LNCaP clone FGC (cell line): ENCODE results near the gene RNF168.
"Not testable (repeated sequence)": the region's sequence is repeated elsewhere in the genome, so short reads cannot be mapped to it uniquely, and the experiment has no call there.

Experiments
- DNase-seq: peaks from one replicate; pipeline ENCODE4 v3.0.0-alpha.2; 2011; ENCODE audit warnings: low read depth
- H3K4me3 ChIP-seq: 2 replicates; pipeline ENCODE4 v1.5.1; 2011; ENCODE audit warnings: mild to moderate bottlenecking, low read depth, low read length, control low read depth
- TF ChIP-seq, protein P1 (sequence below): IDR thresholded peaks from 2 replicates; pipeline ENCODE4 v1.5.1; 2012; ENCODE audit warnings: mild to moderate bottlenecking; ENCODE audit not compliant: control insufficient read depth, insufficient read depth; ENCODE audit errors: extremely low read depth

Gene RNF168

DNA sequence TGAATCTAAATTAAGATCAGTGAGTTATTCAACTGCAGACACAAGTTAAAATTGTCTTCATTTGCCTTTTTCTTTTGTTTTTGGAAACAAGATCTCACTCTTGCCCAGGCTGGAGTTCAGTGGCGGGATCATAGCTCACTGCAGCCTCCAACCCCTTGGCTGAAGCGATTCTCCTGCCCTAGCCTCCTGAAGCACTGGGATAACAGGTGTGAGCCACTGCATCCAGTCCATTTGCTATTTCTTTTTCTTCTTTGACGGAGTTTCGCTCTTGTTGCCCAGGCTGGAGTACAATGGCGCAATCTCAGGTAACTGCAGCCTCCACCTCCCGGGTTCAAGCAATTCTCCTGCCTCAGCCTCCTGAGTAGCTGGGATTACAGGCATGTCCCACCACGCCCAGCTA, 10.3 kb downstream of the RNF168 start:
- DNase-seq, result no peak
- H3K4me3 ChIP-seq, result no peak overlapping the region
- TF ChIP-seq, protein P1, sequence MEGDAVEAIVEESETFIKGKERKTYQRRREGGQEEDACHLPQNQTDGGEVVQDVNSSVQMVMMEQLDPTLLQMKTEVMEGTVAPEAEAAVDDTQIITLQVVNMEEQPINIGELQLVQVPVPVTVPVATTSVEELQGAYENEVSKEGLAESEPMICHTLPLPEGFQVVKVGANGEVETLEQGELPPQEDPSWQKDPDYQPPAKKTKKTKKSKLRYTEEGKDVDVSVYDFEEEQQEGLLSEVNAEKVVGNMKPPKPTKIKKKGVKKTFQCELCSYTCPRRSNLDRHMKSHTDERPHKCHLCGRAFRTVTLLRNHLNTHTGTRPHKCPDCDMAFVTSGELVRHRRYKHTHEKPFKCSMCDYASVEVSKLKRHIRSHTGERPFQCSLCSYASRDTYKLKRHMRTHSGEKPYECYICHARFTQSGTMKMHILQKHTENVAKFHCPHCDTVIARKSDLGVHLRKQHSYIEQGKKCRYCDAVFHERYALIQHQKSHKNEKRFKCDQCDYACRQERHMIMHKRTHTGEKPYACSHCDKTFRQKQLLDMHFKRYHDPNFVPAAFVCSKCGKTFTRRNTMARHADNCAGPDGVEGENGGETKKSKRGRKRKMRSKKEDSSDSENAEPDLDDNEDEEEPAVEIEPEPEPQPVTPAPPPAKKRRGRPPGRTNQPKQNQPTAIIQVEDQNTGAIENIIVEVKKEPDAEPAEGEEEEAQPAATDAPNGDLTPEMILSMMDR, result no peak

DNA sequence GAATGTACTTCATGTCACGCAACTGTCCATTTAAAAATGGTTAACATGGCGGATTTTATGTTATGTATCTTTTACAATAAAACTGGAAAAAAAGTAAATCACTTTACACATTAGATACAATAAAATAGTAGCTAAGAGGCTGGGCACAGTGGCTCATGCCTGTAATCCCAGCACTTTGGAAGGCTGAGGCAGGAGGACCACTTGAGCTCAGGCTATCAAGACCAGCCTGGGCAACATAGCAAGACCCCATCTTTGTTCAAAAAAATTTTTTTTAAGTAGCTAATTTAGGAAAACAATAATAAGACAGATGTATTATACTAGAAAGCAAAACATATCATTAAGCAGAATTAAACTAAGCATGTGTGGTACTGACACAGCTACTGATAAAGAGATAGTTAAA, 11.5 kb downstream of the RNF168 start:
- DNase-seq, result no peak
- TF ChIP-seq, protein P1, result no peak
- no peak overlapping the region for H3K4me3 ChIP-seq

DNA sequence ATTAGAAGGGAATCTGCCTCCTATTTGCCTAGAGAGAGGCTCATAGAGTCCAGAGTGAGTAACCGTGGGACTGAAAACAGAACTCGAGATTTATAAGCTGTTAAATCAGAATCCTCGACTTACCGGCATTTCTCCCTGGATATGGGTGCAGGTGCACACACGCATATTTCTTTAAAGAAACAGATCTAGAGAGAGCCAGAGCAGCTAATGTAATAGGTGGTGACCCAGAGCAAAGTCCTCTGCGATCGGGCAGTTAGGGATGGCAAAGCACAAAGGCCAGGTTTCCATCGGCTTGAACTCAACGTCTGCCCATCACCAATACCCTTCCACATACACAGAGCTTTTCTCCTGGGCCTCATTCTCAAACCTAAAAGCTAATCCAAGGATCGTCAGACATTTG, 13.8 kb downstream of the RNF168 start:
- TF ChIP-seq, protein P1, result no peak
- DNase-seq, result no peak
- no peak overlapping the region for H3K4me3 ChIP-seq

DNA sequence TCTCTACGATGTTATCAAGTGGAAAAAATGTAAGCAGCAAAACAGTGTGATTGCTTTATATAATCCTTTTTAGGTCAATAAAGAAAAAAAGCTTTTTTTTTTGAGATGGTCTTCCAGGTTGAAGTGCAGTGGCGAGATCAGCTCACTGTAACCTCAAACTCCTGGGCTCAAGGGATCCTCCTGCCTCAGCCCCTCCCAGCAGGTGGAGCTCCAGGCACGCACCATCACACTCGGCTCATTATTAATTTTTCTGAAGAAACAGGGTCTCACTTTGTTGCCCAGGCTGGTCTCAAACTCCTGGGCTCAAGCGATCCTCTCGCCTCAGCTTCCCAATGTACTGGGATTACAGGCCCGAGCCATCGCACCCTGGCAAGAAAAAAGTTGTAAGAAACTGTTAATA, 17.3 kb downstream of the RNF168 start:
- H3K4me3 ChIP-seq, result no peak overlapping the region
- TF ChIP-seq, protein P1, result peak; percentile 43
- DNase-seq, result no peak

DNA sequence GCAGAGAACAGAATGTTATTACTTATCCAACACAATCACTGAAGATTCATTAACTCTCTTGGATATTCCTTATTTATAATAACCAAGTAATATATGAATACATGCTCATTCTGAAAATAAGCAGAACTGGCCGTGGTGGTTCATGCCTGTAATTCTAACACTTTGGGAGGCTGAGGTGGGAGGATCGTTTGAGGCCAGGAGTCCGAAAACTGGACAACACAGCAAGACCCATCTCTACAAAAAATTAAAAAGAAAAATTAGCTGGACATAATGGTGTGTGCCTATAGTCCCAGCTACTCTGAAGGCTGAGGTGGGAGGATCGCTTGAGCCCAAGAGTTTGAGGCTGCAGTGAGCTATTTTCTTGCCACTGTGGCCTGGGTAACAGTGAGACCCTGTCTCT, 25.9 kb downstream of the RNF168 start:
- TF ChIP-seq, protein P1, result no peak
- no peak for DNase-seq
- H3K4me3 ChIP-seq, result no peak overlapping the region

DNA sequence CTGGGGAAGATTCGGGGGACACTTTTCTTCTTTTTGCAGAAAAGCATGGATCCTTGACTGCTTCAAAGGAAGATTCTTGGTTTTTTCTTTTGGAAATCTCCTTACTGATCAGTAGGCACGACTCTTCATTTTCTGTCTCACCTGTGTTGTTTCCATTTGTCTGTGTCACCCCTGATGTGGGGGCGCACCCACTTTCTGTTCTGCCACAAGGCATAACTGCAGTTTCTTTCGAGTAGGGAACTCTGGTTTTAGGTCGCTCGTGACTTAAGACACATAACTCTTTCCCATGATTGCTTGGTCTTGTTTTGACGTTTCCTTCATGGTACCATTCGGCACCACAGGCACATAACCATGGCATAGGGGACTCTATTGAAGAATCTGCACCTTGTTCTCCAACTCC, 31.3 kb downstream of the RNF168 start:
- TF ChIP-seq, protein P1, result no peak
- DNase-seq, result no peak
- no peak overlapping the region for H3K4me3 ChIP-seq

DNA sequence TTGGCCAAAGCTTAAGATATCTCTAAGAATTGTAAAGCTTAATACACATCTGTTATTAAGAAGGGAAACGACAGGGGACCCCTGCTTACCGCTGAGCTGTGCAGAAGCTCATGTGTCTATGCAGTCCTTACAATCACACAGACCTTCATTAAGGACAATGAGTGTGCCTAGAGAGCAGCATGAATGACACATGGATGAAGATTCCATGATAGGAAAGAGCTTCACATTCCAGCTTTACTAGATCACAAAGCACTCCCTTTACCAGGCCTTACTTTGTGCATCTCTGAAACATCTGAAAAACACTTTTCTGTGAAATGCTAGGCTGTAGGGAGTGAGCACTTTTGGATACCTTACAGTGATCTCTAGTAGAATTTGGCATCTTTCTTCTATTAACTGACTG, 32.0 kb downstream of the RNF168 start:
- no peak for DNase-seq
- no peak overlapping the region for H3K4me3 ChIP-seq
- TF ChIP-seq, protein P1, result no peak

DNA sequence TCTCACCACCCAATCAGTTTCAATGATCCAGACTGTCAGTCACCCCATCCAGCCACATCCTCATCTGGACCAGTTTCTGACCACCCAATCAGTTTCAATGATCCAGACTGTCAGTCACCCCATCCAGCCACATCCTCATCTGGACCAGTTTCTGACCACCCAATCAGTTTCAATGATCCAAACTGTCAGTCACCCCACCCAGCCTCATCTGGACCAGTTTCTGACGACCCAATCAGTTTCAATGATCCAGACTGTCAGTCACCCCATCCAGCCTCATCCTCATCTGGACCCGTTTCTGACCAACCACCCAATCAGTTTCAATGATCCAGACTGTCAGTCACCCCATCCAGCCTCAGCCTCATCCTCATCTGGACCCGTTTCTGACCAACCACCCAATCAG, 33.4 kb downstream of the RNF168 start:
- not testable (repeated sequence) for H3K4me3 ChIP-seq, DNase-seq
